ENCODE data around the gene ITM2B. TPM values are rescaled to one million over a fixed set of nuclear protein-coding genes. Genes with fewer than 3 reads are reported as not detected.

ITM2B gene
- total RNA-seq, 1 experiment from 2014 or later, result 105 TPM

DNA sequence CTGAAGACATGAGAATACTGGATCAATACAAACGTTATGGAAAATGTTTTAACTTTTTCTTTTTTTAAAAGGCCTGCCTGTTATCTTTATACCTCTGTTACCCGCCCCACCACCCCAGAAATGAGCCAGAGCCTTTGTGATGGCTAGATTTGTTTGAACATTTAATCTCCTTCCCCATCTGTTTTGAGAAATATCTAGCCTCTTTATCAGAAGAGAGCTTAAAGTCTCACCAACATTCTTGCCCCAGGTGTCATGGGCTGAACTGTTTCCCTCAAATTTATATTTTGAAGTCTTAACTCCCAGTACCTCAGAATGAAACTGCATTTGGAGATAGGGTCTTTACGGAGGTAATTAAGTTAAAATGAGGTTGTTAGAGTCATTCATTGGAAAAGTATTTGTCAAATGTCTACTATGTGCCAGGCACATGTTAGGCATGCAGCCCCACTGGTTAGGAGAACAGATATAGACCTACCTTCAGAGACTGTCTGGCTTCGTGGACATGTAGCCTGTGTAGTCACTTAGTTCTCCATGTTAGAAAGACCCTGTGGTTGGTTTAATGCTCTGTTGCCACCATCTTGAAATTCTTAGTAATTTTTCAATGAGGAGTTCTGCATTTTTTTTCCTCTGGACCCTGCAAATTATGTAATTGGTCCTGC is 64.3 kb downstream of the ITM2B start:
- Histone ChIP-seq H3K4me3 (ENCODE audit: low read length) (no peak overlapping the region), H3K9ac (ENCODE audit: low read length) (no peak overlapping the region), H3K9me3 (ENCODE audit: low read length) (no peaks in the 10 kb centered on the region), H3F3A (ENCODE audit: low read length, unreplicated experiment) (no peaks in the 10 kb centered on the region), H3K4me1 (ENCODE audit: insufficient read depth, low read length) (no peaks in the 10 kb centered on the region), H3K36me3 (ENCODE audit: low read depth, low read length) (no peaks in the 10 kb centered on the region), H3K27me3 (ENCODE audit: low read length) (no peaks in the 10 kb centered on the region), H2AFZ (ENCODE audit: low read length) (no peak overlapping the region), H3K79me2 (ENCODE audit: low read length) (no peaks in the 10 kb centered on the region), H3K4me2 (ENCODE audit: low read length) (no peak overlapping the region), H4K20me1 (ENCODE audit: low read length) (no peaks in the 10 kb centered on the region), H3K9me2 (replicated peaks; ENCODE audit: low read length) (no peaks in the 10 kb centered on the region), H3K27ac (ENCODE audit: low read length) (no peak overlapping the region)
- no peak for TF ChIP-seq EZH2 (IDR thresholded peaks at IDR 0.05; ENCODE audit: low read length, unreplicated experiment)
- TF ChIP-seq EZH2phosphoT487 (IDR thresholded peaks at IDR 0.05; ENCODE audit: borderline replicate concordance, low read length), result no peak
- TF ChIP-seq, protein P1, sequence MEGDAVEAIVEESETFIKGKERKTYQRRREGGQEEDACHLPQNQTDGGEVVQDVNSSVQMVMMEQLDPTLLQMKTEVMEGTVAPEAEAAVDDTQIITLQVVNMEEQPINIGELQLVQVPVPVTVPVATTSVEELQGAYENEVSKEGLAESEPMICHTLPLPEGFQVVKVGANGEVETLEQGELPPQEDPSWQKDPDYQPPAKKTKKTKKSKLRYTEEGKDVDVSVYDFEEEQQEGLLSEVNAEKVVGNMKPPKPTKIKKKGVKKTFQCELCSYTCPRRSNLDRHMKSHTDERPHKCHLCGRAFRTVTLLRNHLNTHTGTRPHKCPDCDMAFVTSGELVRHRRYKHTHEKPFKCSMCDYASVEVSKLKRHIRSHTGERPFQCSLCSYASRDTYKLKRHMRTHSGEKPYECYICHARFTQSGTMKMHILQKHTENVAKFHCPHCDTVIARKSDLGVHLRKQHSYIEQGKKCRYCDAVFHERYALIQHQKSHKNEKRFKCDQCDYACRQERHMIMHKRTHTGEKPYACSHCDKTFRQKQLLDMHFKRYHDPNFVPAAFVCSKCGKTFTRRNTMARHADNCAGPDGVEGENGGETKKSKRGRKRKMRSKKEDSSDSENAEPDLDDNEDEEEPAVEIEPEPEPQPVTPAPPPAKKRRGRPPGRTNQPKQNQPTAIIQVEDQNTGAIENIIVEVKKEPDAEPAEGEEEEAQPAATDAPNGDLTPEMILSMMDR (conservative IDR thresholded peaks at IDR 0.05; ENCODE audit: low read depth, low read length), result no peak
- ChIA-PET CTCF (no interaction called here), POLR2A (ENCODE audit: unreplicated experiment) (no interaction called here)
- DNase-seq, result no peak
- intact Hi-C loops (cut with micrococcal nuclease), result no loop called here
- no peak for ATAC-seq
- no TSS peak for BruUV-seq (replicated peaks)

- Histone ChIP-seq H3K79me2 (ENCODE audit: low read length) (peaks cover 6% of the 10 kb centered on the region), H3K4me3 (ENCODE audit: low read length) (no peak overlapping the region), H3K36me3 (ENCODE audit: low read depth, low read length) (no peaks in the 10 kb centered on the region), H3F3A (ENCODE audit: low read length, unreplicated experiment) (no peaks in the 10 kb centered on the region), H3K9ac (ENCODE audit: low read length) (no peak overlapping the region), H3K9me2 (replicated peaks; ENCODE audit: low read length) (no peaks in the 10 kb centered on the region), H3K4me1 (ENCODE audit: insufficient read depth, low read length) (no peaks in the 10 kb centered on the region), H3K4me2 (ENCODE audit: low read length) (no peak overlapping the region), H3K27me3 (ENCODE audit: low read length) (no peaks in the 10 kb centered on the region), H3K9me3 (ENCODE audit: low read length) (no peaks in the 10 kb centered on the region), H2AFZ (ENCODE audit: low read length) (no peak overlapping the region), H4K20me1 (ENCODE audit: low read length) (no peaks in the 10 kb centered on the region), H3K27ac (ENCODE audit: low read length) (no peak overlapping the region)
- BruUV-seq (replicated peaks), result no TSS peak
- CTCF ChIA-PET, result no interaction called here
- POLR2A ChIA-PET (ENCODE audit: unreplicated experiment), result no interaction called here
- ATAC-seq (no peak), DNase-seq (no peak)
- TF ChIP-seq, protein P1 (conservative IDR thresholded peaks at IDR 0.05; ENCODE audit: low read depth, low read length), result no peak
- TF ChIP-seq EZH2phosphoT487 (IDR thresholded peaks at IDR 0.05; ENCODE audit: borderline replicate concordance, low read length), result no peak
- TF ChIP-seq EZH2 (IDR thresholded peaks at IDR 0.05; ENCODE audit: low read length, unreplicated experiment), result no peak
- intact Hi-C loops (cut with micrococcal nuclease), result no loop called here
Measured at GRCh38 chr13:48299591-48299990, 66.6 kb downstream of the ITM2B start.

- 0 out of 2 replicates have a peak, but pooled peaks cover 2% of the 10 kb centered on the region for H3K36me3 ChIP-seq (ENCODE audit: low read depth, low read length)
- ATAC-seq, result no peak; the same call in 1 of the 2 replicates
- peaks cover 29% of the 10 kb centered on the region for H3K79me2 ChIP-seq (ENCODE audit: low read length)
- ChIA-PET CTCF (interaction anchor here (0.5 kb wide), 1 partner anchor 277 kb away, joined by 3 read pairs; no protein-coding TSS in a partner anchor), POLR2A (ENCODE audit: unreplicated experiment) (no interaction called here)
- no peaks in the 10 kb centered on the region for H4K20me1 ChIP-seq (ENCODE audit: low read length)
- intact Hi-C loops (cut with micrococcal nuclease), result loop anchor here (5.0 kb wide), 1 partner anchor 71 kb away; the partner anchor contains the start of gene ITM2B
- DNase-seq, result no peak
- H3K4me3 ChIP-seq (ENCODE audit: low read length), result peak overlapping the region; percentile 99
- TF ChIP-seq EZH2 (IDR thresholded peaks at IDR 0.05; ENCODE audit: low read length, unreplicated experiment), result no peak
- TF ChIP-seq, protein P1 (conservative IDR thresholded peaks at IDR 0.05; ENCODE audit: low read depth, low read length), result no peak
- no peak for TF ChIP-seq EZH2phosphoT487 (IDR thresholded peaks at IDR 0.05; ENCODE audit: borderline replicate concordance, low read length)
- BruUV-seq (replicated peaks), result no TSS peak
- H3K9me2 ChIP-seq (replicated peaks; ENCODE audit: low read length), result no peaks in the 10 kb centered on the region
- H3K9me3 ChIP-seq (ENCODE audit: low read length), result no peaks in the 10 kb centered on the region
- peaks cover 10% of the 10 kb centered on the region for H3K4me1 ChIP-seq (ENCODE audit: insufficient read depth, low read length)
- no peaks in the 10 kb centered on the region for H3K27me3 ChIP-seq (ENCODE audit: low read length)
- peak overlapping the region; percentile 89 for H2AFZ ChIP-seq (ENCODE audit: low read length)
- H3F3A ChIP-seq (ENCODE audit: low read length, unreplicated experiment), result no peaks in the 10 kb centered on the region
- peak overlapping the region; percentile 98 for H3K4me2 ChIP-seq (ENCODE audit: low read length)
- peak overlapping the region; percentile 97 for H3K9ac ChIP-seq (ENCODE audit: low read length)
- H3K27ac ChIP-seq (ENCODE audit: low read length), result peak overlapping the region; percentile 85
Measured at GRCh38 chr13:48302871-48303358, 69.9 kb downstream of the ITM2B start.
